WERI-Rb-1 (cell line): ENCODE results near the gene HRH3.

ENCODE experiments used
- DNase-seq: peaks from one replicate; pipeline ENCODE4 v3.0.0-alpha.2; 2020
- H3K27ac ChIP-seq: fragments of 250-450 bp; sonication (Bioruptor Pico); 2 replicates; pipeline ENCODE4 v1.5.1; 2020; ENCODE audit warnings: mild to moderate bottlenecking, moderate library complexity
- H3K27me3 ChIP-seq: fragments of 250-450 bp; sonication (Bioruptor Pico); 2 replicates; pipeline ENCODE4 v1.5.1; 2021; ENCODE audit warnings: mild to moderate bottlenecking, low read depth, moderate library complexity; ENCODE audit not compliant: insufficient read depth, severe bottlenecking
- H3K36me3 ChIP-seq: fragments of 250-450 bp; sonication (Bioruptor Pico); 2 replicates; pipeline ENCODE4 v1.5.1; 2020; ENCODE audit warnings: mild to moderate bottlenecking, moderate library complexity
- H3K4me3 ChIP-seq: 2 replicates; pipeline ENCODE4 v1.5.1; 2011; ENCODE audit warnings: low read depth, mild to moderate bottlenecking, control low read depth, low read length
- H3K9me3 ChIP-seq: fragments of 250-450 bp; sonication (Bioruptor Pico); 2 replicates; pipeline ENCODE4 v1.5.1; 2021; ENCODE audit warnings: mild to moderate bottlenecking, moderate library complexity; ENCODE audit not compliant: severe bottlenecking
- TF ChIP-seq, protein P1 (sequence below): IDR thresholded peaks from 2 replicates; pipeline ENCODE4 v1.5.1; 2011; ENCODE audit warnings: low read depth, mild to moderate bottlenecking, control low read depth, inconsistent platforms, low read length

HRH3 gene

DNA sequence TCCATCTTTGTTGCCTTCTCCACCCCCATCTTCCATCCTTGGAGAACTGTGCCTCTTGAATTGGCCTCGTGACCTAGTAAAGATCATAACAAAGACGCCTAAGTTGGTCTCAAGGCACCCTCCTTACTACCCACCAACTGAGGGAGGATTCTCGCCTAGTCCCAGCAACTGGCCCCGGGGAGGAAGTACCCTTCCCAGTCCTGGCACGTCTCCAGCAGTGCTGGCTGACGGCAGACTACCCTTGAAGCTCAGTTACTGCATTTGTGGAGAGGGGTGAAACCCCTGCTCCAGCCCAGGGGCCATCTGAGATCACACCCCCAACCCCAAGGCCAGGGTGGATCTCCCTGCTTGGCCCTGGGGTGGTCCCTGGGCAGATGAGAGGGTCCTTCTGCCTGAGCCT lies 16.1 kb upstream of the HRH3 start:
- H3K27me3 ChIP-seq, result no peaks in the 10 kb centered on the region
- TF ChIP-seq, protein P1, sequence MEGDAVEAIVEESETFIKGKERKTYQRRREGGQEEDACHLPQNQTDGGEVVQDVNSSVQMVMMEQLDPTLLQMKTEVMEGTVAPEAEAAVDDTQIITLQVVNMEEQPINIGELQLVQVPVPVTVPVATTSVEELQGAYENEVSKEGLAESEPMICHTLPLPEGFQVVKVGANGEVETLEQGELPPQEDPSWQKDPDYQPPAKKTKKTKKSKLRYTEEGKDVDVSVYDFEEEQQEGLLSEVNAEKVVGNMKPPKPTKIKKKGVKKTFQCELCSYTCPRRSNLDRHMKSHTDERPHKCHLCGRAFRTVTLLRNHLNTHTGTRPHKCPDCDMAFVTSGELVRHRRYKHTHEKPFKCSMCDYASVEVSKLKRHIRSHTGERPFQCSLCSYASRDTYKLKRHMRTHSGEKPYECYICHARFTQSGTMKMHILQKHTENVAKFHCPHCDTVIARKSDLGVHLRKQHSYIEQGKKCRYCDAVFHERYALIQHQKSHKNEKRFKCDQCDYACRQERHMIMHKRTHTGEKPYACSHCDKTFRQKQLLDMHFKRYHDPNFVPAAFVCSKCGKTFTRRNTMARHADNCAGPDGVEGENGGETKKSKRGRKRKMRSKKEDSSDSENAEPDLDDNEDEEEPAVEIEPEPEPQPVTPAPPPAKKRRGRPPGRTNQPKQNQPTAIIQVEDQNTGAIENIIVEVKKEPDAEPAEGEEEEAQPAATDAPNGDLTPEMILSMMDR, result no peak

DNA sequence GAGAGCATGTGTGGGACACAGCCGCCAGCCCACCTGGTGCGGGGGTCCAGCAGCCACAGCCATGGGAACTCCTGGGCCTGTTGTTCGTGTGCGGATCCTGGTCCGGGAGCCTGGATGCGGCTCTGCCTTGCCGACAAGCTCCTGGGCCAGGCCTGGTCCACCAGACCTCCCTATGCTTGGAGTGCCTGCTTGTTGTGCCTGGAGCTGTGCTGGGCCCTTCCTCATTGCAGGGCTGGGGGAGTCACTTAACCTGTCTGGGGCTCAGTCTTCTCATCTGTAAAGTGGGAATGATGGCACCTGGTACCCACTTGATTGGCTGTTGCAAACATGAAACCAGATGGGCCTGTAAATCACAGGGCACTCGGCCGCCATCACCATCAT lies 15.7 kb upstream of the HRH3 start:
- H3K4me3 ChIP-seq, result no peak overlapping the region
- no peaks in the 10 kb centered on the region for H3K36me3 ChIP-seq
- peaks cover 3% of the 10 kb centered on the region for H3K9me3 ChIP-seq
- no peak overlapping the region for H3K27ac ChIP-seq
- H3K27me3 ChIP-seq, result no peaks in the 10 kb centered on the region
- no peak for DNase-seq
- TF ChIP-seq, protein P1, result no peak

More for the DNA sequence above, 16.1 kb upstream of the HRH3 start:
- H3K4me3 ChIP-seq, result no peak overlapping the region
- no peak for DNase-seq
- no peak overlapping the region for H3K27ac ChIP-seq
- no peaks in the 10 kb centered on the region for H3K36me3 ChIP-seq
- peaks cover 3% of the 10 kb centered on the region for H3K9me3 ChIP-seq

DNA sequence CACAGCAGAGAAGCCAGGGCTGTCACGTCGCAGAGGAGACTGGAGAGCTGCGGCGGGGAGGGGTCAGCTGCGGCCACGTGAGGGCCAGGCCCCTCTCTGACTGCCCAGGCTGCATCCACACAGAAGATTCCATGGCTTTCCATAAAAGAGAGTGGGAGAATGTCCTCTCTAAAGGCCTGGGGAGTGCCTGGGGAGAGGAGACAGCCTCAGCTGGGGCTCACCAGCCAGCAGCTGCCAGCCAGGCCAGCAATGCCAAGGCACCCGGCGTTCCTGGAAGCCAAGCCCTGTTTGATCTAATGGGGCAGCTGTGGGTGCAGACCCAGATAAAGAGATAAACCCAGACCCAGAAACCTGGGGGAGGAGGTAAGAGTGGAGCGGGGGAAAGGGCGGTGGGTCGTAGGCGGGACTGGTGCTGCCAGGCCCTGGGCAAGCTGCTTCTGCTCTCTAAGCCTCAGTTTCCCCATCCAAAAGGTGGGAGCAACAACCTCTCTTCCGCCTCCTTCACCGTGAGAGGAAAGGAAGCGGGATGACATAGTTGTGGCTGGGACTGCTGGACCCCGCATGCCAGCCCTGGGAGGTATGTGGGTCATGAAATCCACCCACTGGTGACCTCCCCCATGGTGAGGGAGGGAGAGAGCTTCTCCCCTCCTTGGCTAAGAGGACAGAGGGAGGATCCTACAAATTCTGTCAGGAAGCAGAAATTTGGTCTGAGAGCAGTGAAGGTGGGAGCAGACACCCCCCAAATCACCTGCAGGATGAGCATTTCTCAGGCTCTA lies 15.1 kb upstream of the HRH3 start:
- TF ChIP-seq, protein P1, result no peak
- peaks cover 3% of the 10 kb centered on the region for H3K9me3 ChIP-seq

DNA sequence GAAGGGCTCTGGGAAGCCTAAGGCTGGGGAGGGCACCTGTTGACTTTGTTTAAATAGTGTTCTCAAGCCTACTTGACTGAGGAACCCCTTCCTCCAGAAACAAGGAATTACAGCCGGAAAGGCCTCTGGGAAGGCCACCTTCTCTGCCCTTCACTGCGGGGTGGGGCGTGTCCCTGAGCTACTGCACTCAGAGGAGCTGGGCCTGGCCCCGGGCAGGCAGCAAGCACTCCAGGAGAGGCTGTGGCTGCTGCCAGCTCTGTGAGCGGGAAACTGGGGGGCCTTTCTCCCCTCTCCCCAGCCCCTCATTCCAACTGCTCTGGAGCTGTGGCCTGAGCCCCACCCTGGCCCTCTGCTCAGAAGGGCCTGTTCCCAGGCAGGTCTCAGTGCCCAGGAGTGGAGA lies 14.3 kb upstream of the HRH3 start:
- Histone ChIP-seq H3K27me3 (no peaks in the 10 kb centered on the region), H3K9me3 (peaks cover 3% of the 10 kb centered on the region), H3K36me3 (no peaks in the 10 kb centered on the region), H3K4me3 (no peak overlapping the region), H3K27ac (no peak overlapping the region)
- TF ChIP-seq, protein P1, result no peak
- no peak for DNase-seq

More for the DNA sequence above, 15.1 kb upstream of the HRH3 start:
- Histone ChIP-seq H3K4me3 (no peak overlapping the region), H3K27me3 (no peaks in the 10 kb centered on the region), H3K36me3 (no peaks in the 10 kb centered on the region), H3K27ac (no peak overlapping the region)
- no peak for DNase-seq

DNA sequence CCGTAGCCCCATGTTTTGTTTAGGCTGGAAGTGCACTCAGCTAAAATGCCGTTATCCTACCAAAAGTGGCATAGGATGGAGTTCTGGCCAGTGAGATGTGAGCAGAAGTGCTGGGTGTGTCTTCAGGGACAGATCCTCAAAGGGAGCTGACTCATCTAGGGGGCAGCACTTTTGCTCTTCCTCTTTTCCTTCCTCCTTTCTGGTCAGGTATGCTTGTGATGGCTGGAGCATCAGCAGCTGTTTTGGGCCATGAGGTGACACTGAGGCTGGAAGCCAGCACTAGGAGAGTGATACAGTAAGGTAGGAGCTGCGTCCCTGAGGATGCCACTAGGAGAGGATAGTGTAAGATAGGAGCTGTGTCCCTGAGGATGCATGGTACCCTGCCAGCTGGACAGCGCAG lies 13.6 kb upstream of the HRH3 start:
- TF ChIP-seq, protein P1, result no peak
- H3K4me3 ChIP-seq, result no peak overlapping the region
- H3K27me3 ChIP-seq, result no peaks in the 10 kb centered on the region
- DNase-seq, result no peak
- H3K9me3 ChIP-seq, result peaks cover 3% of the 10 kb centered on the region
- H3K27ac ChIP-seq, result no peak overlapping the region
- no peaks in the 10 kb centered on the region for H3K36me3 ChIP-seq
